ENCODE results near the gene FAM120C. TPM values are rescaled to one million over a fixed set of nuclear protein-coding genes. Genes with fewer than 3 reads are reported as not detected.

Gene FAM120C
- polyA plus RNA-seq, 3 donors = 1.7 to 2.6 (median 1.8) TPM

- H3K27ac ChIP-seq (ENCODE audit: low read depth in 1 of 2, low read length in 2 of 2) = no peak overlapping the region
- H3K36me3 ChIP-seq (replicated peaks in 1 of 2; ENCODE audit: control insufficient read depth in 1 of 2, insufficient read depth in 2 of 2, low read length in 2 of 2) = no peaks in the 10 kb centered on the region
- Mint-ChIP-seq H3K36me3 (peaks cover 10 to 11% of the 10 kb centered on the region in 2 donors), H3K4me3 (no peak overlapping the region), H3K9me3 (peaks cover 0 to 2% (median 0%) of the 10 kb centered on the region in 7 donors), H3K4me1 (no peaks in the 10 kb centered on the region), H3K27me3 (ENCODE audit: low read depth in 3 of 3) (no peaks in the 10 kb centered on the region), H3K27ac (peak overlapping the region in 1 of 7 donors; percentile 20)
- WGBS (ENCODE audit: insufficient coverage) = no CpG with 5 or more reads among the region's 4 CpGs
- intact Hi-C loops (cut with micrococcal nuclease) = no loop called here
- no peaks in the 10 kb centered on the region for H3K9me3 ChIP-seq (replicated peaks in 1 of 2; ENCODE audit: control insufficient read depth in 1 of 2, insufficient read depth in 1 of 2, low read length in 2 of 2)
- no peak overlapping the region for H3K9ac ChIP-seq (ENCODE audit: insufficient read depth, low read length, poor library complexity, severe bottlenecking)
- no peak overlapping the region for H2AFZ ChIP-seq (ENCODE audit: insufficient read depth, low read depth, low read length, poor library complexity, severe bottlenecking)
- no peaks in the 10 kb centered on the region for H3K79me2 ChIP-seq (ENCODE audit: insufficient read depth, low read length)
- no peak overlapping the region for H3K4me2 ChIP-seq (replicated peaks; ENCODE audit: extremely low read depth, low read length, poor library complexity, severe bottlenecking)
- TF ChIP-seq CTCF (IDR thresholded peaks at IDR 0.05) = no peak
- H4K20me1 ChIP-seq (ENCODE audit: insufficient read depth, low read length) = no peaks in the 10 kb centered on the region
- no peaks in the 10 kb centered on the region for H3K4me1 ChIP-seq (ENCODE audit: control insufficient read depth in 1 of 2, insufficient read depth in 2 of 2, low read length in 2 of 2)
- H3K27me3 ChIP-seq (ENCODE audit: control insufficient read depth in 2 of 2, insufficient read depth in 2 of 2, low read length in 2 of 2) = no peaks in the 10 kb centered on the region
- DNase-seq = no peak
- H3K4me3 ChIP-seq (replicated peaks in 1 of 3; ENCODE audit: low read depth in 2 of 3, low read length in 3 of 3) = no peak overlapping the region
Measured at GRCh38 chrX:54087661-54088060, 95.4 kb downstream of the FAM120C start.

GRCh38 chrX:54085666-54086065 is 97.4 kb downstream of the FAM120C start:
- WGBS (ENCODE audit: insufficient coverage) = no CpG with 5 or more reads among the region's 6 CpGs
- TF ChIP-seq CTCF (IDR thresholded peaks at IDR 0.05) = no peak
- no peak overlapping the region for H3K9ac ChIP-seq (ENCODE audit: insufficient read depth, low read length, poor library complexity, severe bottlenecking)
- no peak for DNase-seq
- no peak overlapping the region for H3K27ac Mint-ChIP-seq
- H4K20me1 ChIP-seq (ENCODE audit: insufficient read depth, low read length) = no peaks in the 10 kb centered on the region
- no peak overlapping the region for H2AFZ ChIP-seq (ENCODE audit: insufficient read depth, low read depth, low read length, poor library complexity, severe bottlenecking)
- intact Hi-C loops (cut with micrococcal nuclease) = no loop called here
- no peaks in the 10 kb centered on the region for H3K27me3 ChIP-seq (ENCODE audit: control insufficient read depth in 2 of 2, insufficient read depth in 2 of 2, low read length in 2 of 2)
- no peaks in the 10 kb centered on the region for H3K4me1 Mint-ChIP-seq
- H3K36me3 ChIP-seq (replicated peaks in 1 of 2; ENCODE audit: control insufficient read depth in 1 of 2, insufficient read depth in 2 of 2, low read length in 2 of 2) = no peaks in the 10 kb centered on the region
- no peak overlapping the region for H3K4me3 Mint-ChIP-seq
- no peak overlapping the region for H3K27ac ChIP-seq (ENCODE audit: low read depth in 1 of 2, low read length in 2 of 2)
- no peaks in the 10 kb centered on the region for H3K9me3 ChIP-seq (replicated peaks in 1 of 2; ENCODE audit: control insufficient read depth in 1 of 2, insufficient read depth in 1 of 2, low read length in 2 of 2)
- no peak overlapping the region for H3K4me3 ChIP-seq (replicated peaks in 1 of 3; ENCODE audit: low read depth in 2 of 3, low read length in 3 of 3)
- peaks cover 10 to 11% of the 10 kb centered on the region in 2 donors for H3K36me3 Mint-ChIP-seq
- no peak overlapping the region for H3K4me2 ChIP-seq (replicated peaks; ENCODE audit: extremely low read depth, low read length, poor library complexity, severe bottlenecking)
- H3K79me2 ChIP-seq (ENCODE audit: insufficient read depth, low read length) = no peaks in the 10 kb centered on the region
- peaks cover 0 to 3% (median 0%) of the 10 kb centered on the region in 3 donors for H3K27me3 Mint-ChIP-seq (ENCODE audit: low read depth in 3 of 3)
- no peaks in the 10 kb centered on the region for H3K9me3 Mint-ChIP-seq
- H3K4me1 ChIP-seq (ENCODE audit: control insufficient read depth in 1 of 2, insufficient read depth in 2 of 2, low read length in 2 of 2) = no peaks in the 10 kb centered on the region

All from CD14-positive monocyte (primary cell).